Activated CD8-positive, alpha-beta memory T cell treated with anti-CD3 and anti-CD28 coated beads for 48 hours (primary cell): ENCODE data around the gene SLC66A2.
"Not testable (repeated sequence)": the region's sequence is repeated elsewhere in the genome, so short reads cannot be mapped to it uniquely, and the experiment has no call there.

Experiments
- DNase-seq, 3 experiments: peaks; one replicate each; pipeline ENCODE4 v3.0.0-alpha.2; 2020; ENCODE audit warnings: low read depth in 2 of 3, low spot score in 2 of 3

SLC66A2 gene

GRCh38 chr18:79883461-79884293 lies 67.8 kb downstream of the SLC66A2 start:
- no peak for DNase-seq

DNA sequence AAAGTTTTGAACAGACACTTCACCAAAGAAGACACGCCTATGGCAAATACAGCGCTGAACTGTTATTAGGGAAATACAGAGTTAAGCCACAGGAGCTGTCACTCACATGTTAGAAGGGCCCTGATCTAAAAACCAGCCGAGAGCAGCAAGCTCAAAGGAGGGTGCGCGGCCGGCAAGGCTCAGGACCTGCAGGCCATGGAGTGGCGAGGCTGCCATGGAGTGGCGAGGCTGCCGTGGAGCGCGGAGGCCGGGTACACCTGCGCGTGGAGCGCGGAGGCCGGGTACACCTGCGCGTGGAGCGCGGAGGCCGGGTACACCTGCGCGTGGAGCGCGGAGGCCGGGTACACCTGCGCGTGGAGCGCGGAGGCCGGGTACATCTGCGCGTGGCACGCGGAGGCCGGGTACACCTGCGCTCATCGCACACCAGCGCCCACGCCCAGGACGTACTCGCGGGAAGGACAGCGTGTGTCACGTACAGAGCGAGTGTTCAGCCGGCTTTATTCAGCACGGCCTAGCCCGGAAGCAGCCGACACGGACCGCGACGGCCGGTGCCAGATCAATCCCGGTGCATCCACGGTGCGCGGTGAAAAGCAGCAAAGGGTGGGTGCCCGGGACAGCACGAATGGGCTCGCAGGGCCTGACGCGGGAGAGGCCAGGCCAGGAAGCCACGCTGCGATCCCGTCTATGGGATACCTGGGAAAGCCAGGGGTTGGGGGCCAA lies 68.8 kb downstream of the SLC66A2 start:
- no peak for DNase-seq

DNA sequence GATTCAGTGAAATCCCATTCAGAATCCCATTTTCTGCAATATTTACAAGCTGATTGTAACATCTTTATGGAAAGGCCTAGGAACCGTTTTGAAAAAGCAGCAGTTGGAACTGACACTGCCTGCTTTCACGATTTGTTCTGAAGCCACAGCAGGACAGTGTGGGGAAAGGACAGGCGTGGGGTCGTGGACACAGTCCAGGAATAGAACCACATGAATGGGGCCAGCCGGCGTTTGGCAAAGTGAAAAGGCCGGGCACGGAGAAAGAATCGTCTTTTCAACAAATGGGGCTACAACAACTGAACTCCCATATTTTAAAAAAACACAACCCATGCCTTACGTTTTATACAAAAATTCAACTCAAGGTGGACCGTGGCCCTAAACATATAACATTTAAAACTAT lies 69.8 kb downstream of the SLC66A2 start:
- DNase-seq, result no peak

- no peak for DNase-seq
Measured at GRCh38 chr18:79879566-79879965, 71.9 kb downstream of the SLC66A2 start.

DNA sequence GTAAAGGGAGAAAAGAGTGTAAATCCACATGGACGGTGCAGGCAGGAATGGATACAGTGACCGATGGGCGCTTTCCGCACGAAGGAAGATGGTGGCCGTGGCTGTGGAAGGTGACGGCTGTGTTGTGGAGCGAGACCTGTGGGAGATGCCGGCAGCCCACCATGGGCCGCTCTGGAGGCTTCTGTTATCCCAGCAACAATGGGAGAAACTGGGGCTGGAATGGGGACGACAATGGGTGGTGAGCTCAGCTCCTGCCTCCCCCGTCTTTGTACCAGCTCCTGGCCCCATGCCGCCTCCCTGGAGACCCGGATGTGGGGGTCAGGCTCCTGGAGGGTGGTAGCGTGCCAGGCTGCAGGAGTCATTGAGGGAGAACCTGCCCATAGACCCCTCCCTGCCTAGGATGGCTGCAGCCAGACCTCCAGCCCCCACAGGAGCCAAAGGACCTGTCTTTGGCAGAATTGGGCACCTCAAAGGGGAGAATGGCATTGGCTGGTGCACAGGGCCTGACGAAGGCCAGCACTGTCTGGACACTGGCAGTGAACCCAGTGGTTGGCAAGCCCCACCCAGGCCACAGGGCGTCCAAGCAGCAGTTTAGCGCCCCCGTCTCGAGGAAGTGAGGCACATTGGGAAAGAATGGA lies 72.6 kb downstream of the SLC66A2 start:
- DNase-seq, result no peak

- not testable (repeated sequence) for DNase-seq
Measured at GRCh38 chr18:79878246-79878645, 73.2 kb downstream of the SLC66A2 start.

GRCh38 chr18:79877163-79878091 lies 74.0 kb downstream of the SLC66A2 start:
- no peak for DNase-seq

- no peak for DNase-seq
Measured at GRCh38 chr18:79876497-79876896, 75.0 kb downstream of the SLC66A2 start.

- DNase-seq, result no peak
Measured at GRCh38 chr18:79875931-79876461, 75.5 kb downstream of the SLC66A2 start.

DNA sequence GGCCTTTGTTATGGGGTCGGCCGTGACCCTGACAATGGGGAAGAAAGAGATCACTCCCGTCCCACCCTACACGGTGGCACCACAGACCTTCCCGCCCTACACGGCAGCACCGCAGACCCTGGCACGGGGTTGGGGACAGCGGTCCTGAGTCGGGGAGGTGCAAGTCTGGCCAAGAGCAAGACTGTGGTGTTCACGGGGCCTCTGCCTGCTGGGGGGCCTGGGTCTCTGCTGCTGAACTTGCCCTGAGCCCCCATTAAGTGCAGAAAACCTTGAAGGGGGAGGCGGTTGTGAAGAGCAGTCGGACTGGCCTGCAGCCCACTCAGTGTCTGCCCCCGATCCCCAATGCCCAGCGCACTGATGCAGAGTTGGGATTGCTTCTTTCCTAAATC lies 75.9 kb downstream of the SLC66A2 start:
- DNase-seq, result no peak

GRCh38 chr18:79874553-79875530 lies 76.6 kb downstream of the SLC66A2 start:
- DNase-seq, result no peak

DNA sequence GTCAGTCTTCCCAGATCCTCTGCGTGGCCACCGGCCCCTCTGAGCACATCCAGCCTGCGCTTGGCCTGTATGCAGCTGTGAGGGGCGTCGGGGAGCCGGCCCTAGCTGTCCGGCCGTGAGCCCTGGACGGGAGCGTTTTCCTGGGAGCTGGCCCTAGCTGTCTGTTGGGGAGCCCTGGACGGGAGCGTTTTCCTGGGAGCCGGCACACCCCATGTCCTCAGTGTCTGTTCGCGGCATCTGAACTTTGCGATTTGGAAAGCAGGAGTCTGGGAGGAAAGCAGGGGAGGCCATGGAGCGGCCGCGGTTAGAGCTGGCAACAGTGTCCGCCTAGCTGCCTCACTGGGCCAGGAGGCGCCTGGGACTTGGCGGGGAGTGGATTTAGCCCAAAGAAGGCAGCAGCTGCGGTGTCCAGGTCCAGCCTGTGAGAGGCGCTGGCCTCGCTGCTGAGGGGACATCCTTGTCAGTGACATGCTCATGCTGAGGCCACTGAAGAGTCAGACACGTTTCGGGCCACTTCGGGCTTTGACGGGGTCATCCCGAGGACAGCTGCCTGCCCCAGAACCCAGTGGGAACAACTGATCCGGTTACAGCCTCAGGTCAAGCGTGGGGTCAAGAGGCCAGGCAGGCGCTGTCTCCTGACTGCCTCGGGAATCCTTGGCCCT lies 77.9 kb downstream of the SLC66A2 start:
- no peak for DNase-seq

DNA sequence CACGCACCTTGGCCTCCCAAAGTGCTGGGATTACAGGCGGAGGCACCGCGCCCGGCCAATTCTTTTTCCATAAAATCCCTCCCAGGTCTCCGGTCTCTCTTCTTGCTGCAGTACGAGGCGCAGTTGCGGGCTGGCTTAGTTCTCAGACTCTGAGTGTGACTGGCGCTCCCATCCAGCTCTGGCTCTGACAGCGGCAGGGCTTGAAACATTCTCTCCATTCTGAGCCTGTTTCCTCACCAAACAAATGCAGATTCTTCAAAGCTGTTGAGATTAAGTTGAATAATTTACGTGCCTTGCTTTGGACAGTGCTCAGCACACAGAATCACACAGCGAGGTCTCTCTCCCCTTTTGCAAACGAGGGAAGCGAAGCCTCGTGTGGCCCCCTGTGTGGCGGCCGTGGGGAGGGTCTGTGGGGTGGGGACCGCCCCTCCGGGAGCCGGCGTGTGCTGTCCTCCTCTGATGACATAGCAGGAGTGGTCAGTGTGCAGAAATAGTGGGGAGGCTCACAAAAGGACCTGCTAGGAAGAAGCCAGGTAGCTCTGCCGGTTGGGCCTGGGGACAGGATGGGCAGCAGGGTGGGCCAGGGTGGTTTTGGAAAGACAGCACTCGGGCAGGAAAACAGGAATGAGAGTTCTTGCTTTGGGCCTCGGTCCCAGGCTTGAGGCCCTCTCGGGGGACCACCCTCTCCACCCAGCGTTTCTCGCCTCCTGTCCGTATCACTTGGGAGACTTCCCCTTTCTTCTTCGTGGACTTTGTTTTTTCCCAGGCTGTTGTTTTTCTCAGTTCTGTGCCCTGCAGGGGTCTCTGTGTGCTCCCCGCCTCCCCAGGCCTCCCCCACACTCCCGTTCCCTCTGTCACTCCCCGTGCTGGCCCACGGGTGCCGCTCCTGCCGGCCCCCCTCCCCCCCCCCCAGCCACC lies 78.7 kb downstream of the SLC66A2 start:
- no peak for DNase-seq

DNA sequence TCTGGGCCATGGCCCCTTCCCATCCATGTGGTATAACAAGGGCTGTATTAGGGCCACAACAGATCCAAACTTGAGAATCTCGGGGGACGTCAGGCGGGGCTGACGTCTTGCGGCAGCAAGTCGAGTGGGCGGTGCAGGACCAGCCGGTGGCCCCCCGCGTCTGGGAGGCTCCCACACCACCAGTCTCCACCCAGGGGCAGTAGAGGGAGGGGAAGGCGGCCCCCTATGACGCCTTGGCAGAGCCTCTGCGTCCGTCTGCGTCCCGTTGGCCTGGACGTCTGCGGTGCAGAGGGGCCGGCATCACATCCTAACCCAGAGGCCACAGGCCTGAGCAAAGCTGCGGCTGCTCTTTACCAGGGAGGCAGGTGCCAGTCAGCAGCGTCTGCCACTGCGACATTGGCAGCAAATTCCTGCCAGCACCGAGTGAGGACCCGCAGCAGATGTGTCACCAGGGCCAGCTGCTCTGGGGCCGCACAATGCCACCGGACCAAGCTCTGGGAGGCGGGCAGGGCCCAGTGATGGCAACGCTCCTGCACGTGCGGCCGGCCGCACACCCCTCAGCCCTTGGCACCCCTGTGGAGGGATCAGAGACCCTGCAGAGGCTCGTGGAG lies 79.9 kb downstream of the SLC66A2 start:
- no peak for DNase-seq

DNA sequence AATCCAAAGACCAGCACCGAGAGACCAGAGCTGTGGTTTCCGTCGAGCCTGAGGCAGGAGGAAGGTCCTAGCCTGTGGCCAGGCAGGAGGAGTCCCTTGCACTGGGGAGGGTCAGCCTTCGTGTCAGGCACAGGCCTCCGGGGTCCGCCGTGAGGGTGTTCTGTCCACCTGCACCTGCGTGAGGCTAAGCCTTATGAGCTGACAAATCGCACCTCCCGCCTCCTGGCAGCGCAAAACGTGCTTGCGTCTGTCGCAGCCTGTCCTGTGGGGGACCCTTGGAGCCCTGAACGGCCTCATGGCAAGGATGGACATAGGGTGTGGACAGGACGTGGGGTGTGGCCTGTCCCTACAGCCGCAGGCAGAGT lies 80.4 kb downstream of the SLC66A2 start:
- DNase-seq, result no peak

DNA sequence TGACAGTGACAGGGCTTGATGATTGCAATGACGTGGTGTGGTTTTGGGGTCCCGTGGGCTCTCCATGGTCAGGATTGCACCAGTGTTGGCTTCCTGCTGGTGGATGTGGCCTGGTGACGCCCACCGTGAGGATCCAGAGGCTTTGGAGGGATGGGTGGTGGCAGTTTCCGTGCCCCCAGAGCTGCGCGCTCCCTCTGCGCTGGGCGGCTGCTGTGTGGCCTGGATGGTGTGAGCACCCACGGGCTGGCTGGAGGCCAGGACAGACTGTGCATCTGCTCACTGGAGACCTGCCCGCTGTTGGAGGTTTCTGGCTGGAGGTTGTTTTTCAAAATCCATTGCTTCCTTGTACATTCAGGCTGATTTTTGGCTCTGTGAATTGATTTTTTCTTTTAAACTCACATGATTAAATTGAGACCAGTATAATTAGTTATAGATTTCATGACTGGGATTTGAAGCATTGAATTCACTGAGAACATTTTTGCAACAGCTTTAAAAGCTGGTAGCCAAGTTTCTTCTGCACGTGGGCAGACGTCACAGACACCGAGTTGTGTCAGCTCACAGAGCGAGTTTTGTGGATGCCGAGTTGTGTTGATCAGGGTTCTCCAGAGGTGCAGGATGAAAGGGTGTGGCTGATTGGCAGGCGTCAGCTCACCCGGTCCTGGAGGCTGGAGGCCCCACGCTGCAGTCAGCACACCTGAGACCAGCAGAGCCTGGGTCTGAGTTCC lies 81.0 kb downstream of the SLC66A2 start:
- DNase-seq, result no peak
